ENCODE results near the gene SFXN5.

- TF ChIP-seq CTCF (IDR thresholded peaks at IDR 0.05) (no peak), POLR2A (IDR thresholded peaks at IDR 0.05) (no peak), POLR2AphosphoS5 (IDR thresholded peaks at IDR 0.05) (no peak)
Observed at GRCh38 chr2:72916743-72917137, 154.8 kb downstream of the SFXN5 start.

Measured in prostate gland (tissue), 2 donors.